ENCODE data around the gene ATP5MG.

Gene ATP5MG

GRCh38 chr11:118439646-118440045, 38.2 kb downstream of the ATP5MG start:
- Histone ChIP-seq H3K27ac (ENCODE audit: extremely low read depth, low read depth, low read length) (no peak overlapping the region), H3K9me3 (ENCODE audit: control insufficient read depth, insufficient read depth, low read depth, low read length) (no peaks in the 10 kb centered on the region), H3K4me1 (ENCODE audit: control insufficient read depth, insufficient read depth, low read length) (peaks cover 14% of the 10 kb centered on the region), H3K4me3 (ENCODE audit: low read depth, low read length) (no peak overlapping the region), H3K36me3 (ENCODE audit: control insufficient read depth in 2 of 2, insufficient read depth in 1 of 2, low read length in 2 of 2) (peaks cover 0 to 32% of the 10 kb centered on the region in 2 experiments; a peak in 1 of 3 replicates)
- POLR2A ChIA-PET: no interaction called here
- TF ChIP-seq ZNF48 (tag by site-specific recombination; IDR thresholded peaks at IDR 0.05): no peak
- TF ChIP-seq EGR2 (tag by site-specific recombination; IDR thresholded peaks at IDR 0.05; ENCODE audit: low read depth): no peak
- TF ChIP-seq ZNF202 (tag by site-specific recombination; IDR thresholded peaks at IDR 0.05; ENCODE audit: borderline replicate concordance): no peak
- TF ChIP-seq ELK4 (IDR thresholded peaks at IDR 0.05; ENCODE audit: borderline replicate concordance, low read depth, low read length): no peak
- TF ChIP-seq ZFP69B (tag by site-specific recombination; IDR thresholded peaks at IDR 0.05): no peak
- TF ChIP-seq FEZF1 (tag by site-specific recombination; IDR thresholded peaks at IDR 0.05): no peak
- CTCF ChIA-PET: interaction anchor here (0.6 to 1.7 kb wide), 3 partner anchors 51 to 87 kb away, joined by 3 to 5 read pairs (median 3); no protein-coding TSS in a partner anchor

GRCh38 chr11:118441770-118442275, 40.4 kb downstream of the ATP5MG start:
- CTCF ChIA-PET: no interaction called here
- no peaks in the 10 kb centered on the region for H3K9me3 ChIP-seq (ENCODE audit: control insufficient read depth, insufficient read depth, low read depth, low read length)
- peaks cover 0 to 37% of the 10 kb centered on the region in 2 experiments; a peak in 2 of 3 replicates for H3K36me3 ChIP-seq (ENCODE audit: control insufficient read depth in 2 of 2, insufficient read depth in 1 of 2, low read length in 2 of 2)
- no peak for TF ChIP-seq ZNF184 (tag by site-specific recombination; IDR thresholded peaks at IDR 0.05)
- TF ChIP-seq ZNF157 (tag by site-specific recombination; IDR thresholded peaks at IDR 0.05): no peak
- no peak for TF ChIP-seq ZNF174 (tag by site-specific recombination; IDR thresholded peaks at IDR 0.05)
- no peak for TF ChIP-seq PRDM1 (tag by site-specific recombination; IDR thresholded peaks at IDR 0.05)
- no peak for TF ChIP-seq GLIS2 (tag by site-specific recombination; IDR thresholded peaks at IDR 0.05)
- no peak for TF ChIP-seq ZIC2 (tag by site-specific recombination; IDR thresholded peaks at IDR 0.05)
- TF ChIP-seq ZNF701 (tag by site-specific recombination; IDR thresholded peaks at IDR 0.05): no peak
- TF ChIP-seq ZNF280D (tag by site-specific recombination; IDR thresholded peaks at IDR 0.05): no peak
- no peak for TF ChIP-seq ZNF391 (tag by site-specific recombination; IDR thresholded peaks at IDR 0.05; ENCODE audit: borderline replicate concordance, low read depth)
- TF ChIP-seq ZNF280C (tag by site-specific recombination; IDR thresholded peaks at IDR 0.05): no peak
- no peak for TF ChIP-seq ZNF354C (tag by site-specific recombination; IDR thresholded peaks at IDR 0.05; ENCODE audit: borderline replicate concordance, low read depth)
- TF ChIP-seq SP7 (tag by site-specific recombination; IDR thresholded peaks at IDR 0.05): no peak
- TF ChIP-seq ZNF692 (tag by site-specific recombination; IDR thresholded peaks at IDR 0.05): no peak
- TF ChIP-seq EGR2 (tag by site-specific recombination; IDR thresholded peaks at IDR 0.05; ENCODE audit: low read depth): no peak
- TF ChIP-seq SALL2 (tag by site-specific recombination; IDR thresholded peaks at IDR 0.05; ENCODE audit: borderline replicate concordance): no peak
- TF ChIP-seq ZNF621 (tag by site-specific recombination; IDR thresholded peaks at IDR 0.05): no peak
- no peak for TF ChIP-seq ZNF658 (tag by site-specific recombination; IDR thresholded peaks at IDR 0.05)
- TF ChIP-seq ZNF16 (tag by site-specific recombination; IDR thresholded peaks at IDR 0.05; ENCODE audit: low read depth): no peak
- no peak overlapping the region for H3K27ac ChIP-seq (ENCODE audit: extremely low read depth, low read depth, low read length)
- H3K4me1 ChIP-seq (ENCODE audit: control insufficient read depth, insufficient read depth, low read length): peaks cover 14% of the 10 kb centered on the region
- no peak overlapping the region for H3K4me3 ChIP-seq (ENCODE audit: low read depth, low read length)
- POLR2A ChIA-PET: interaction anchor here (1.0 kb wide), 1 partner anchor 10 kb away, joined by 3 read pairs; no protein-coding TSS in a partner anchor
